Measurements from ENCODE around the gene ADAMTS2.

DNA sequence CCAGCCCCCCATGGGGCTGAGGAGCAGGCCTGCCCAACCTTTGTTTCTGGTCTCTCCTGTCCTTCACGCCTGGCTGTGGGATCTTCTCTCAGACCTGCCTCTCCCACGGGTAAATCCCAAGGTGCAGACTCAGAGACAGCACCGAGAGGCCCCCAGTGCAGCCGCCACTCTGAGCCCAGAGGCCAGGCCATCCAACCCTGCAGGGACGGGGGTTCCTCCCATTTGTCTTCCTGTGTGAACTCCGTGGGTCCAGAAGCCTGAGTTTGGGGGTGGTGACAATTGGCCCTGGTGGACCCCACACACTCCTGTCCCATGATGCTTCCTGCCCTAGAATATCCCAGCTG, 123.4 kb downstream of the ADAMTS2 start:
- TF ChIP-seq CTCF (IDR thresholded peaks at IDR 0.05): no peak
- TF ChIP-seq EP300 (IDR thresholded peaks at IDR 0.05): no peak
- no peak for TF ChIP-seq POLR2A (IDR thresholded peaks at IDR 0.05)
